NCI-H146 treated with DMSO at 0.1 percent for 48 hours (cell line): Measurements from ENCODE around the gene TMEM100.
"Not testable (repeated sequence)": the region's sequence is repeated elsewhere in the genome, so short reads cannot be mapped to it uniquely, and the experiment has no call there.

ENCODE experiments used
- DNase-seq: peaks from one replicate; lab custom pipeline; 2025; ENCODE audit not compliant: unreplicated experiment; lab: John Stamatoyannopoulos, UW

The TMEM100 gene

DNA sequence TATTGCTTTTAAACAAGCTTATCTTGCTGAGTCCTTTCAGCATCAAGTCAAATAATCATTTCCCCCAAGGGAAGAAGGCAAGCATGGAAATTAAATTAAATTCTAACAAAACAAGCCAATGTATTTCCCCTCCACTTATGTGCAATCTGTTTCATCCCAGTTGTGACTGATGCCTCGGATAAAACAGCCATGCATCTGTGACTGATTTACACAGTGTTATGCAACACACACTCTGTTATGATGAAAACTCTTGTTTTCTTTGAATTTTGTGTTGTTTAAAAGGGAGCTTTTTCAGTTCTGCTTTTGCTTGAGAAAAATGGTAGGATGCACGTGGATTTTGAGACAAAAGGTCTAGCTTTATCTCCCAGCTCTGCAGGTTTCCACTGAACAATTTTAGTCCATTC lies 32.6 kb downstream of the TMEM100 start:
- no peak for DNase-seq

DNA sequence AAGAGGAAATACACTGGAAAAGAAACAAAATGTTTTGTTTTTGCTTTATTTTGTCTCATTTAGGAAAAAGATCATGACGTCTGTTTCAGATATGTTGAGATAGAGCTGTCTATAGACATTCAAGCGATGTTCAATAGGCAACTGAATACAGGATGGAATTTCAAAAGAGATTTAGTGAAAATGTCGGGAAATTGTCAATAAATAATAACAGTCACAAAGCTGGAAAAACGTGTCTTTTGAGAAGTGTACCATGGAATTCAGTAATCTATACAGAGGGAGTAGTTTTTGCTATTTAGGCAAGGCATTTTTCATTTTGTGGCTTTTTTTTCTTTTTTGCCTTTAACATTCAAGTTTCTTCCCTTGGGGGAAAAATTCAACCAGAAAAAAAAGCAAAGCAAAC lies 33.0 kb downstream of the TMEM100 start:
- no peak for DNase-seq

DNA sequence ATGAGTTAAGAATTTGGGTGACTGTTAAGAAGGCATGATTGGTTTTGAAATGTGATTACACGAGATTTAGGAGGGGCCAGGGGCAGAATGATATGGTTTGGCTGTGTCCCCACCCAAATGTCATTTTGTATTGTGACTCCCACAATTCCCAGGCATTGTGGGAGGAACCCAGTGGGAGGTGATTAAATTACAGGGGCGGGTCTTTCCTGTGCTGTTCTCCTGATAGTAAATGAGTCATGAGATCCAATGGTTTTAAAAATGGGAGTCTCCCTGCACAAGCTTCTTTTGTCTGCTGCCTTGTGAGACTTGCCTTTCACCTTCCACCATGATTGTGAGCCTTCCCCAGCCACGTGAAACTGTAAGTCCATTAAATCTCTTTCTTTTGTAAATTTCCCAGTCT lies 34.6 kb downstream of the TMEM100 start:
- DNase-seq: no peak

DNA sequence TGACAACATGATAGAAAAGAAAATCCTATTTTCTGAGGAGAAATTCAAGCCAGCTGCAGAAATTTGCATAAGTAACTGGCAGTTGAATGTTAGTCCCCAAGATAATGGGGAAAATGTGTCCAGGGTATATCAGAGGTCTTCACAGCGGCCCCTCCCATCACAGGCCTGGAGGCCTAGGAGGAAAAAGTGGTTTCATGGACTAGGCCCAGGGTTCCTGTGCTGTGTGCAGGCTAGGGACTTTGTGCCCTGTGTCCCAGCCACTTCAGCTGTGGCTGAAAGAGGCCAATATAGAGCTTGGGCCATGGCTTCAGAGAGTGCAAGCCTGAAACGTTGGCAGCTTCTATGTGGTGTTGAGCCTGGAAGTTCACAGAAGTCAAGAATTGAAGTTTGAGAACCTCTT lies 35.6 kb downstream of the TMEM100 start:
- DNase-seq: no peak

DNA sequence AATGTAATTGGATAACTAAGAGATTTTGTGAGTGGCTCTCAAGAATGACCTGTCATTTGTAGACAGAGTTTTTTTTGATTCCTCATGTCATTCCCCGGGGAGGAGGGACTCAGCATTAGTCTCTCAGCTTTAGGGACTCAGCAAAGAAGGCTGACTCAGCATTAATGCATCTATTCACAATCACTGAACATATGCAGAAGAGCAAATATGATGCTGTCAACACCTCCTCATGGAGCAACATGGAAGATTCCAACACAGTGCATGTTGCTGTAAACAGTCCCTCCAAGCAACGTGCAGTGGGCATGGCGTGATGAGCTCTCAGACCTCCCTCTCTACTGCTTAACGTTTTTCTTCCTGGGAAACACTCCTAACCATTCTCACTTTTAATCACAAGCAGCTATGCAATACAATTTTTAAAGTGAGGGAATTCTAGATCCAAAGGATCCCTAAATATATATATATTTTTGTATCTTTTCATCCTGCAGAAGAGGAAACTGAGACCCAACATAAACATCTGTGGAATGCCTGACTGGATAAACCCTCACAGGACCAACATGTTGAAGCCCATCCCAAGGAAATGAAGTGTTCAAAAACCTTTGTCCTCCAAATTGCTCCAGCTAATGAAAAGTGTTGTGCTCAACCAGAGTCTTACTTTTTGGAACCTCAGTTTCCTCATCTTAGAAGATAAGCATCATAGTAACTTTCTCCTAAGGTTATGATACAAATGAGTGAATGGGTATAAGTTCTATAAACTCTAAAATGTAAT lies 38.9 kb downstream of the TMEM100 start:
- DNase-seq: no peak

DNA sequence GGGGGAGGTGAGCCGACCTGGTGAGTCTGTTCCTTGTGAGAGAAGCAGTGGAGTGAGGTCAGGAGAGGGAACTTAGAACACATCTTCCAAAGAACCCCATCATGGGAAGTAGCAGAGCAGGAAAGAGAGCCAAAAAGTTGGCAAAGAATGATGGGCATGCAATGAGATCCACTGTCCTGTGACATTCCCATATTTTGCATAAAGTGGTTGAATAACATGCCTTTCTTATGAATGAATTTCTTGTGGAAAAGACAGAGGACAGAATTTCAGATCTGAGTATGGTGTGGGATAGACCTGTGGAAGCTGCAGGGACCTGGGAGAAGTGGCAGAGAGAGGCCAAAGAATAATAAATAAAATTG lies 41.3 kb downstream of the TMEM100 start:
- DNase-seq: no peak

DNA sequence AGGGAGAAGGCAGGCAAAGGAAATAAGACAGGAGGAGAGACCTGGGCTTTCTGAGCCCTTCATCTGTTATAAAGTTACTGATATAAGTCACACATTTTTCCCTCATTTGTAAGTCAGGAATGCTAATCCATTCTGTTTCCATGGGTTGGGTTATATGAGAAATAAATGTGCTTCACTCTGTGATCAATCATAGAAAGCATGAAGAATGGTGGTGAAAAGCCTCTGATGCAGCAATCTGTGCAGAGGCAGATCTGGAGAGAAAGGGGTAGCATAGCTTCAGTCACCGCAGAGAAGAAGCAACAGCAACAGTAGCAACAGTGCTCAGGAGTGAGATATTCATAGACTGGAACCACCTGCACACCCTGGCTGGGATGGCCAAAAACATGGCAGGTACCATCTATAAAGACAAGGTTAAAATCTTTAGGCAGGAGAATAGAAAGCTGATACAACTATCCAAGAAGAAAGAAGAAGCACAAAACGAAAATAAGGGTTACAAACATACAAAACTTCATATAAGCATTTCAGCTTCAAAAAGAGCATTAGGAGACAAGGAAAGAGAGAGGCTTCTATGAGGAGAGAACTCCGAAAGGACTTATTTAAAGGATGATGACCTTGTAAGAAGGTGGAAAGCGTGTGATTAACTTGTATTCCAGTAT lies 41.9 kb downstream of the TMEM100 start:
- DNase-seq: no peak

DNA sequence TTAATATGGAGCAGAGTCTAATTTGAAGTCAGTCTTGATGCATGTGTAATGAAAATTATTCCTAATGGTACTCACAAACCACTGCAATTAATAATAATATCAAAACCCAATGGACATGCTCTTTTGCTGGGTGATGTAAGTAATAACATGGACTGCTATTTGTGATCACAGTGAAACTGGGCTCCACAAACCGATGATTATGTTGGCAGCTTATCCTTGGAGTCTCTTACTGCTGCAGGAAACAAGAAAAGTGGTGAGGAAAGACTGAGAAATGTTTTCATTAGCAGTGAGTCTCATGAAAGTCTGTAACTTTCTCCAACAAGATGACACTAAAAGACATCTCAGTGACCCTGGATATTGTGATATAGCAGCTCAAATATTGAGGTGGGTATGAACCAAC lies 45.2 kb downstream of the TMEM100 start:
- no peak for DNase-seq

DNA sequence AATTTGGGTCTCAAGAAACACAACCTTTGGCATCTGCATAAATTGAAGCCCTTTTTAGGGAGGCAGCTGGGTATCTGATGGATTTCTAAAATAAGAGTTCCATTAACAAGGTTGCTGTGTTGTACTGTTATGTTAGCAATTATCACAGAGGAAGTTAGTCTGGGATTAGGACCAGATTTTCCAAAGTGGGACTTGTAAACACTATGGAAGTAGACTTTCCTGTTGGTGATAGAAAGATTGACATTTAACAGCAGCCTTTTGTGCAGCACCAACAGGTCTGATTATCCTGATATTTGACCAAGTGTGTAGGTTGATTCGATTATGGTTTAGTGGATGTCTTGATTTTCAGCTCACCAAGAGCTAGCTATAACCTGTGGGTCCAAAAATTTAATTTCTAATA lies 46.4 kb downstream of the TMEM100 start:
- DNase-seq: no peak

DNA sequence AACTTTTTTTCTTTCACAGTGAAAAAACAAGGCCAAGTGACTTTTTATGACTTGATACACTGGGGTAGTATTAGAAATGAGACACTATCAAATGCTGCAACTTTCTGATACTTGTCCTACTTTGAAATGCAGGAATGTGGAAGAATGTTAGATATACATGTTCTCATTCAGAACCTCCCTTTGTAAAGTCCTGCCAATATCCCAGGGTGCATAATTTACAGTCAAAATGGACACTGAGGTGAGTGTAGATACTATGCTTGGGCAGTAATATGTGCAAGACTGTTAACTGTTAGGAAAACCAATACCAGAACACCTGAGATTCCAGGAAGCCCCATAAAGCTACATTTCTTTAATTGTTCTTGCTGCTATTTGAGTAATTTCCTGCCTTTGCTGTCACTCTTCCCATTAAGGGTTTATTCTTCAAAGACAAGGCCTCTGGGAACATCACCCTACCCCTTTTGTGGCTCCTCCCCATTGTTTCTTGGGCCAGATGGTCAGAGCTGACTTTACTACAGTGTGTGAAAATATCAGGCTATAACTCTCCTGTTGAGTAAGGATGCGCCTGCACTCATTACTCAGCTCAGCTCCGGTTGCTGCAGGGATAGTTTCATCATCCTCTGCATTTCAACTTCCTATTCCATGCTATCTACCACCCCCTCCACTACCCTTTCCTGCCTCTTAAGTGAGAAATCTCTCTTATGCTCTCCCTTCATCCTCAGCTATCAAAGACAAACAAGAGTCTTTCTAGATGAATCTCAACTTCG lies 48.7 kb downstream of the TMEM100 start:
- no peak for DNase-seq

DNA sequence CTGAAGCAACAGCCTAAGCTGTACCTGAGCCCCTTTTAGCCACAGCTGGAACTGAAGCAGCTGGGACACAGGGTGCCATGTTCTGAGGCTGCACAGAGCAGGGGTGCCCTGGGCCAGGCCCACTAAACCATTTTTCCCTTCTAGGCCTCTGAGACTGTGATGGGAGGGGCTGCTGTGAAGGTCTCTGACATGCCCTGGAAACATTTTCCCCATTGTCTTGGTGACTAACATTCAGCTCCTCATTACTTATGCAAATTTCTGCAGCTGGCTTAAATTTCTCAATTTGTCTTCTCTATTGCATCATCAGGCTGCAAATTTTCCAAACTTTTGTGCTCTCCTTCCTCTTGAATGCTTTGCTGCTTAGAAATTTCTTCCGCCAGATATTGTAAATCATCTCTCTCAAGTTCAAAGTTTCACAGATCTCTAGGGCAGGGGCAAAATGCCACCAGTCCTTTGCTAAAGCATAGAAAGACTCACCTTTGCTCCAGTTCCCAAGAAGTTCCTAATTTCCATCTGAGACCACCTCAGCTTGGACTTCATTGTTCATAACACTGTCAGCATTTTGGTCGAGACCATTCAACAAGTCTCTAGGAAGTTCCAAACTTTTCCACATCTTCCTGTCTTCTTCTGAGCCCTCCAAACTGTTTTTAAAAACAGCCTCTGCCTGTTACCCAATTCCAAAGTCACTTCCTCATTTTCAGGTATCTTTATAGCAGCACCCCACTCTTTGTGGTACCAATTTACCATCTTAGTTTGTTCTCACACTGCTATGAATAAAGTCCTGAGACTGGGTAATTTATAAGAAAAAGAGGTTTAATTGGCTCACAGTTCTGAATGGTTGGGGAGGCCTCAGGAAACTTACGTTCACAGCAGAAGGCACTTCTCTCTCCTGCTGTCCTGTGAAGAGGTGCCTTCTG lies 49.8 kb downstream of the TMEM100 start:
- DNase-seq: no peak

DNA sequence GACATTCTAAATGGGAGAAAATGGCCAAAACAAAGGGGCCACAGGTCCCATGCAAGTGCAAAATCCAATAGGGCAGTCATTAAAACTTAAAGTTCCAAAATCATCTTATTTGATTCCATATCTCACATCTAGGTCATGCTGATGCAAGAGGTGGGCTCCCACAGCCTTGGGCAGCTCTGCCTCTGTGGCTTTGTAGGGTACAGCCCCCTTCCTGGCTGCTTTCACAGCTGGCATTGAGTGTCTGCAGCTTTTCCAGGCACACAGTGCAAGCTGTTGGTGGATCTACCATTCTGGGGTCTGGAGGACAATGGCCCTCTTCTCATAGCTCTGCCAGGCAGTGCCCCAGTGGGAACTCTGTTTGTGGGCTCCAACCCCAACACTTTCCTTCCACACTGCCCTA lies 50.7 kb downstream of the TMEM100 start:
- not testable (repeated sequence) for DNase-seq
